ENCODE results near the gene FCHSD2. TPM values are rescaled to one million over a fixed set of nuclear protein-coding genes. Genes with fewer than 3 reads are reported as not detected.
"Not testable (repeated sequence)": the region's sequence is repeated elsewhere in the genome, so short reads cannot be mapped to it uniquely, and the experiment has no call there.

Gene FCHSD2
- total RNA-seq, 1 donor from 2014 or later, result 16.0 TPM

DNA sequence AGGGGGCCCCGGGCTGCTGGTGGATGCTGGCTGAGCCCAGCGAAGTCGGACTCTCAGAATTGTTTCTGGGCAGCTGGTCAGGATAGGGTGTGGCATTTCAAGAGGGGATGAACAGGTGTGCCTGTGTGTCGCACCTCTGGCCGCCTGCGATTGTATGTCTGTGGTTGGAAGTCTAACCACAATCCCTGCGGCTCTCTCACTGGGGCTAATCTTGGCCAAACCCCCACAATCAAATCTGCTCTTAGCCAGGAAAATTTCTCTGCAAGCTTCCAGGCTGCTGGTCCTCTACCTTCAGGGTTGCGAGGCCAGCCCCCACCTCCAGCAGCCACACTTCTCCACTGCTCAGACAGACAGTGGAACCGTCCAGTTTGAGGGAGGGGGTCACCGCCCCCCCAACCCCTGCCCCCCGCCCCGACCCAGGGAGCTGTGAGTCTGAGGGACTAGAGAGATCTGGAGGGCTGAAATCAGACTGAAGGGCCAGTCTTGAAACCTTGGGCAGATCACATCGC, 327.0 kb downstream of the FCHSD2 start:
- no peaks in the 10 kb centered on the region for H3K27me3 Mint-ChIP-seq (ENCODE audit: low read depth)
- peaks cover 37% of the 10 kb centered on the region for H3K4me1 Mint-ChIP-seq (ENCODE audit: low read depth)

DNA sequence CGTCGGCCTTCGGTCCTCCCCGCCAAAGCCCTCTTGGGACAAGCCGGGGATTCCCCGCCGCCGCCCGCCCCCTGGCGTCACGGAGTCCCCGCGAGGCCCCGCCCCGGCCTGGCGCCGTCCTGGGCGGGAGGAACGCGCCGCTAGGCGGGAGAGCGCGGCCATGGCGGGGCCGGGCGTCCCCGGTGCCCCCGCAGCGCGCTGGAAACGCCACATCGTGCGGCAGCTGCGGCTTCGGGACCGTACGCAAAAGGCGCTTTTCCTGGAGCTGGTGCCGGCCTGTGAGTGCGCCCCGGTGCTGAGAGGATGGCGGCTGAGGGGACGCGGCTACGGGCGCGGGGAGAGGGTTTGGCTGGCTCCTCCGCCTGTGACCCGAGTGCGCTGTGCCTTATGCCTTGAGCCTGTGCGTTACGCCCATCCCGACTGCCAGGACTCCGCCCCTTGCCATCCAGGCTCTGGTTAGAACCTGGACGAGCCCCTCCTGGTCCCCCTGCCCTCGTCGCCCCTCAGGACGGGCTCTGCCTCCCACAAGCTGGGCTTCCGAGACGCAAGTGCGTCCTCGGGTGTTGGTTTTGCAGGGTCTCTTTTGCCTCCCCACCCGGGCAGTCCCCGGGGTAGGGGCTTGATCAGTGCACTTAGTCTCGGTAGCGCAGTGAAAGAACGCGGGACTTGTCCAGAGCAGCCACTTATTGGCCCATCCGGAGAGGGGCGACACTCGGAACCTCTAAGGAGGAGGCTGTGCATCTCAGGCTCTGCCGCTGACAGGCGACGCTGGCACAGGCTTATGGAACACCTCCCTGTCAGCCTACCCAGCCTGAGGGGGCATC, 327.6 kb downstream of the FCHSD2 start, which contains the start of gene ATG16L2:
Gene ATG16L2 (plus strand): TSS at position 126 of the 824 bp plus-strand sequence. CDS start 35 bp downstream, at position 161.
- peaks cover 62% of the 10 kb centered on the region for H3K36me3 Mint-ChIP-seq (ENCODE audit: low read depth)
- peaks cover 36% of the 10 kb centered on the region for H3K4me1 Mint-ChIP-seq (ENCODE audit: low read depth)
- no peaks in the 10 kb centered on the region for H3K27me3 Mint-ChIP-seq (ENCODE audit: low read depth)
- H3K9me3 Mint-ChIP-seq, result no peaks in the 10 kb centered on the region
- peak; percentile 87 for DNase-seq (ENCODE audit: low spot score)
- intact Hi-C loops (cut with micrococcal nuclease), result loop anchor here (1.0 to 5.0 kb wide), 4 partner anchors 62 to 326 kb away; partner anchors contain the start of gene ARAP1
- peak within 1 kb of the TSS; percentile 98 for H3K27ac Mint-ChIP-seq
- peak within 1 kb of the TSS; percentile 99 for H3K4me3 Mint-ChIP-seq (ENCODE audit: low read depth)

More for the DNA sequence above, 327.0 kb downstream of the FCHSD2 start:
- no peaks in the 10 kb centered on the region for H3K9me3 Mint-ChIP-seq
- peak overlapping the region; percentile 98 for H3K4me3 Mint-ChIP-seq (ENCODE audit: low read depth)
- intact Hi-C loops (cut with micrococcal nuclease), result loop anchor here (1.0 to 2.0 kb wide), 3 partner anchors 62 to 326 kb away; partner anchors contain the start of gene ARAP1
- peak overlapping the region; percentile 98 for H3K27ac Mint-ChIP-seq
- H3K36me3 Mint-ChIP-seq (ENCODE audit: low read depth), result peaks cover 61% of the 10 kb centered on the region
- peak; percentile 23 for DNase-seq (ENCODE audit: low spot score)

DNA sequence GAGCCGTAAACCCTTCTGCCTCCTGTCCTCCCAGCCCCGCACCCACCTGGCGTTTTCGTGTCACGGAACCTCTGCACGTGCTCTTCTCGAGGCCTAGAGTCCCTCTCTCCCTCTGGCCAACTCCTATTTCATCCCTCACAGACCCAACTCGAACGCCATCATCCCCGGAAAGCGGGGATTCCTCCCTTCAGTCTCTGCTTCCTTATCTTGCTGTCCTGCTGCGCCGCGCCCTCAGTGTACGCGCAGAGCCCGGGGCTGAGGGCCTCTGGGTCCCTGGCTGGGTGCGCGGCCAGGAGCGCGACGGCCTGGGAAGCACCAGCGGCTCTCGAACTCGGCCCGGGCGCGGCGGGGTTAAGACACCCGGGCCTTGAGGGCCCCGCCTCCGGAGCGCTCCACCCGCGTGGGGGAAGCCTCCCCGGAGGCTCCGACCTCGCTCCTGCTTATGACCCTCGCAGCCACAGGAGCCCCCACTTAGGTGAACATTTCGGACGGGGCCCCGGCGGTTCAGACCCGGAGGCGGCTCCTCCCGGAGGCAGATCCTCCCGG, 328.3 kb downstream of the FCHSD2 start:
- no peaks in the 10 kb centered on the region for H3K9me3 Mint-ChIP-seq
- intact Hi-C loops (cut with micrococcal nuclease), result loop anchor here (1.0 to 5.0 kb wide), 4 partner anchors 20 to 327 kb away; partner anchors contain the start of genes ARAP1 and STARD10
- H3K36me3 Mint-ChIP-seq (ENCODE audit: low read depth), result peaks cover 61% of the 10 kb centered on the region
- no peak for DNase-seq (ENCODE audit: low spot score)
- H3K27ac Mint-ChIP-seq, result peak overlapping the region; percentile 97
- H3K4me3 Mint-ChIP-seq (ENCODE audit: low read depth), result peak overlapping the region; percentile 99
- no peaks in the 10 kb centered on the region for H3K27me3 Mint-ChIP-seq (ENCODE audit: low read depth)
- peaks cover 32% of the 10 kb centered on the region for H3K4me1 Mint-ChIP-seq (ENCODE audit: low read depth)

DNA sequence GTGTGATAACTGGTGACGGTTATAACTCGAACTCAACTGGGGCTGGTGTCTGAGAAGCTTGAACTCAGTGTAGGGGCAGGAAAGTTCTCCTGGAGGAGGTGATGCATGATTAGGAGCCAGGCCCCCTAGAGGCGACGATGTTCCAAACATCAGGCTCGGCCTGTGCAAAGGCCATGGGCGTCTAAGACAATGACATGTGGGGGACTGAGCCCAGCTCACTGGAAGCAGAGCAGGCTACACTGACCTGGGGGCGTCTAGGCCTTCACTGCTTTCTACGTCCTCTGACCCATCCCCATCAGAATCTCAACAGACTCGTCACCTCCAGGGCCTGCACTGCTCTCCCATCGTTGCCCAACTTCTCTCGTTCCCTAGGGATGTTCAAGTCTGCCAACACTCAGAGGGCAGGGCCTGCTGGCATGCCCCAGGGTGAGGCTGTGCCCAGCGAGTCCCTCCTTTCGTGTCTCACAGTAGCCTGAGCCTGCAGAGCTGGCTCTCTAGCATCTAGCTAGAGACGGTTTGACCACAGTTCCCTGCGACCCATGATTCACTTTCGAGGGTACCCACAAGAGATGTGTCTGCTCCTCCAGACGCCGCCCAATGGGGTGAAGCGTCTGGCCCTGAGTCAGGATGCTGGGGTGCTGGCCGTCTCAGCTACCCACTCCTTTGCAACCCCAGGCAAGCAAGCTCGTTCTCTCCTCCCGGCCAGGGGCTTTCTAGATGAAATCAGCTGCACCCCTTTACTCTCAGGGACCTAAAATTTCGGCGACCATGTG, 329.0 kb downstream of the FCHSD2 start:
- intact Hi-C loops (cut with micrococcal nuclease), result loop anchor here (1.0 to 5.0 kb wide), 2 partner anchors 19 to 76 kb away; partner anchors contain the start of gene STARD10

DNA sequence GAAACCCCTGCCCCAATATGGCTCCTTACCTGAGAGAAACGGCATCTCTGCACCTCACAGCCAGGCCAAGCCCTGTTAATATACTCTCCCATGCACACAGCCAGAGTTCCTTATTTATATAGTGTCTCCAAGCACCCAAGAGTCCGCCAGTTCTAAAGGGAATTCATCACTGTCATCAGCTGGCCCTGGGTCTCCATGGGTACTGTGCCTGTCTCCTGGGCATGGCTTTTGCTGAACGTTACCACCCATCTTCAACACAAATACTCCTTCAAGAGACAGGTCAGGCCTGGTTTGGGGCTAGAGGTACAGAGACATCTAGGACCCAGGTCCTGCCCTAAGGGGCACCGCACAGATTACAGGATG, 329.5 kb downstream of the FCHSD2 start:
- no peak for DNase-seq (ENCODE audit: low spot score)

More for the DNA sequence above, 329.0 kb downstream of the FCHSD2 start:
- peak overlapping the region; percentile 99 for H3K4me3 Mint-ChIP-seq (ENCODE audit: low read depth)
- H3K36me3 Mint-ChIP-seq (ENCODE audit: low read depth), result peaks cover 60% of the 10 kb centered on the region
- no peaks in the 10 kb centered on the region for H3K27me3 Mint-ChIP-seq (ENCODE audit: low read depth)
- H3K4me1 Mint-ChIP-seq (ENCODE audit: low read depth), result peaks cover 36% of the 10 kb centered on the region
- DNase-seq (ENCODE audit: low spot score), result peak; percentile 66
- no peaks in the 10 kb centered on the region for H3K9me3 Mint-ChIP-seq
- H3K27ac Mint-ChIP-seq, result peak overlapping the region; percentile 97

DNA sequence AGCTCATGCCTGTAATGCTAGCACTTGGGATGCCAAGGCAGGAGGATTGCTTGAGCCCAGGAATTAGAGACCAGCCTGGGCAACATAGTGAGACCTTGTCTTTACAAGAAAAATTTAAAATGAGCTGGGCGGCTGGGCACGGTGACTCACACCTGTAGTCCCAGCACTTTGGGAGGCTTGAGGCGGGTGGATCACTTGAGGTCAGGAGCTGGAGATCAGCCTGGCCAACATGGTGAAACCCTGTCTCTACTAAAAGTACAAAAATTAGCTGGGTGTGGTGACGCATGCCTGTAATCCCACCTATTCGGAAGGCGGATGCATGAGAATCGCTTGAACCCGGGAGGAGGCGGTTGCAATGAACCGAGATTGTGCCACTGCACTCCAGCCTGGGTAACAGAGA, 330.4 kb downstream of the FCHSD2 start:
- Mint-ChIP-seq H3K27ac (peak overlapping the region; percentile 24), H3K4me1 (ENCODE audit: low read depth) (peaks cover 31% of the 10 kb centered on the region), H3K4me3 (ENCODE audit: low read depth) (peak overlapping the region; percentile 75), H3K36me3 (ENCODE audit: low read depth) (peaks cover 60% of the 10 kb centered on the region)
- intact Hi-C loops (cut with micrococcal nuclease), result loop anchor here (5.0 kb wide), 1 partner anchor 74 kb away; no protein-coding TSS in a partner anchor
- H3K9me3 Mint-ChIP-seq; H3K27me3 Mint-ChIP-seq (ENCODE audit: low read depth); DNase-seq (ENCODE audit: low spot score): not testable (repeated sequence)

More for the DNA sequence above, 329.5 kb downstream of the FCHSD2 start:
- Mint-ChIP-seq H3K27me3 (ENCODE audit: low read depth) (no peaks in the 10 kb centered on the region), H3K9me3 (no peaks in the 10 kb centered on the region), H3K4me1 (ENCODE audit: low read depth) (peaks cover 35% of the 10 kb centered on the region), H3K27ac (peak overlapping the region; percentile 97), H3K4me3 (ENCODE audit: low read depth) (peak overlapping the region; percentile 99), H3K36me3 (ENCODE audit: low read depth) (peaks cover 61% of the 10 kb centered on the region)
- intact Hi-C loops (cut with micrococcal nuclease), result loop anchor here (5.0 kb wide), 1 partner anchor 75 kb away; no protein-coding TSS in a partner anchor

DNA sequence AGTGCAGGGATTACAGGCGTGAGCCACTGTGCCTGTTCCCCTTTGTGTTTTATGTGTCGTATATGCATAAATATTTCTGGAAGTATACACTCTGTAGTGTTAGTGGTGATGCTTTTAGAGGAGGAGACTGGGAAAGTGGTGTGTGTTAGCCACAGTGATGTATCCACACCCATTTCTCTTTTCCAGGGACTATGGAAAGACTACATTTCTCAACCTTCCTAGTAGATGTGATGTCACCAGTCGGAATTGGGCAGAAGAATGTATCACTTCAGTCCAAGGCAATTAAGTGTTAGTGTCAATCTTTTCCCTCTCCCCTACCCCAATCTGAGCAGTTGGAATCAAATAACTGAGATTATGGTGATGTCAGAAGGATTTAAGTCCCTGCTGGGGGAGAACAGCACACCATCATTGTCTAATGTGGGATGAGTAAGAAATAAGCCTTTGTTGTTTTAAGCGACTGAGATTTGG, 333.8 kb downstream of the FCHSD2 start:
- no peak overlapping the region for H3K4me3 Mint-ChIP-seq (ENCODE audit: low read depth)
- no peak for DNase-seq (ENCODE audit: low spot score)
- H3K36me3 Mint-ChIP-seq (ENCODE audit: low read depth), result peaks cover 60% of the 10 kb centered on the region
- no peaks in the 10 kb centered on the region for H3K27me3 Mint-ChIP-seq (ENCODE audit: low read depth)
- intact Hi-C loops (cut with micrococcal nuclease), result no loop called here
- peaks cover 20% of the 10 kb centered on the region for H3K4me1 Mint-ChIP-seq (ENCODE audit: low read depth)
- no peaks in the 10 kb centered on the region for H3K9me3 Mint-ChIP-seq
- peak overlapping the region; percentile 40 for H3K27ac Mint-ChIP-seq

DNA sequence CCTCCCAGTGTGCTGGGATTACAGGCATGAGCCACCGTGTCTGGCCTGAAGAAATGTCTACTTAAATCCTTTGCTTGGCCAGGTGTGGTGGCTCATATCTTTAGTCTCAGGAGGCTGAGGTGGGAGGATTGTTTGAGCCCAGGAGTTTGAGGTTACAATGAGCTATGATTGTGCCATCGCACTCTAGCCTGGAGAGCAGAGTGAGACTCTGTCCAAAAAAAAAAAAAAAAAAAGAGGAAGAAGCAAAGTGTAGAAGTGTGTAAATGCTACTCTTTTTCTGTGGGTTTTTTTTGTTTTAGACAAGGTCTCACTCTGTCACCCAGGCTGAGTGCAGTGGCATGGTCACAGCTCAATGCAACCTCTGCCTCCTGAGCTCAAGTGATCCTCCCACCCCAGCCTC, 334.3 kb downstream of the FCHSD2 start:
- DNase-seq (ENCODE audit: low spot score), result no peak
- intact Hi-C loops (cut with micrococcal nuclease), result no loop called here
- Mint-ChIP-seq H3K36me3 (ENCODE audit: low read depth) (peaks cover 54% of the 10 kb centered on the region), H3K27ac (no peak overlapping the region), H3K4me1 (ENCODE audit: low read depth) (peaks cover 17% of the 10 kb centered on the region), H3K9me3 (no peaks in the 10 kb centered on the region), H3K27me3 (ENCODE audit: low read depth) (no peaks in the 10 kb centered on the region), H3K4me3 (ENCODE audit: low read depth) (no peak overlapping the region)

DNA sequence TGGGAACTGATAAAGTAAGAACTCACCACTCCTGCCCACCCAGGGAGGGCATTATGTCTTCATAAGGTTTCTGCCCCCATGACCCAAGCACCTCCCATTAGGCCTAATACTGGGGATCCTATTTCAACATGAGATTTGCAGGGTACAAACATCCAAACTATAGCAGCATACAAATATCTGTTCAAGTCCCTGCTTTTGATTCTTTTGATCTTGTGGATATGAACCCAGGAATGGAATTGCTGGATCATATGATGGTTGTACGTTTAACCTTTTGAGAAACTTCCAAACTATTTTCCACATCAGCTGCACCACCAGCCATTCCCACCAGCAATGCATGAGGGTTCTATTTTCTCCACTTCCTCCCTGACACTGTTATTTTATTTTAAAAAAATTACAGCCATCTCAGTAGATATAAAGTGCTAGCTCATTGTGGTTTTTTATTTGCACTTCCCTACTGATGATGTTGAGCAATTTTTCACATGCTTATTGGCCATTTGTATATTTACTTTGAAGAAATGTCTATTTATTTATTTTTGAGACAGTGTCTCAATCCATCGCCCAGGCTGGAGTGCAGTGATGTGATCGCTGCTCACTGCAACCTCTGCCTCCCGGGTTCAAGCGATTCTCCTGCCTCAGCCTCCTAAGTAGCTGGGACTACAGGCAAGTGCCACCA, 335.0 kb downstream of the FCHSD2 start:
- Mint-ChIP-seq H3K4me1 (ENCODE audit: low read depth) (peaks cover 14% of the 10 kb centered on the region), H3K36me3 (ENCODE audit: low read depth) (peaks cover 50% of the 10 kb centered on the region), H3K4me3 (ENCODE audit: low read depth) (no peak overlapping the region), H3K27ac (no peak overlapping the region), H3K27me3 (ENCODE audit: low read depth) (no peaks in the 10 kb centered on the region), H3K9me3 (no peaks in the 10 kb centered on the region)
- intact Hi-C loops (cut with micrococcal nuclease), result no loop called here
- no peak for DNase-seq (ENCODE audit: low spot score)

DNA sequence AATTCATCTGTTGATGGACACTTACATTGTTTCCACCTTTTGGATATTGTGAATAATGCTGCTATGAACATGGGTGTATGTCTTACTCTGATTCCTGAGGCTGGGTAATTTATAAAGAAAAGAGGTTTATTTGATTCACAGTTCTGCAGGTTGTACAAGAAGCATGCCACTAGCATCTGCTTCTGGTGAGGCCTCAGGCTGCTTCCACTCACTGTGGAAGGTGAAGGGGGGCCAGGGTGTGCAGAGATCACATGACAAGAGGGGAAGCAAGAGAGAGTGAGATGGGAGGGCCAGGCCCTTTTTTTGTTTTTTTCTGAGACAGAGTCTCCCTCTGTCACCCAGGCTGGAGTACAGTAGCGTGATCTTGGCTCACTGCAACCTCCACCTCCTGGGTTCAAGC, 335.7 kb downstream of the FCHSD2 start:
- DNase-seq (ENCODE audit: low spot score); H3K27me3 Mint-ChIP-seq (ENCODE audit: low read depth); intact Hi-C loops (cut with micrococcal nuclease); H3K9me3 Mint-ChIP-seq; H3K27ac Mint-ChIP-seq; H3K4me3 Mint-ChIP-seq (ENCODE audit: low read depth); H3K4me1 Mint-ChIP-seq (ENCODE audit: low read depth): not testable (repeated sequence)
- peaks cover 42% of the 10 kb centered on the region for H3K36me3 Mint-ChIP-seq (ENCODE audit: low read depth)

DNA sequence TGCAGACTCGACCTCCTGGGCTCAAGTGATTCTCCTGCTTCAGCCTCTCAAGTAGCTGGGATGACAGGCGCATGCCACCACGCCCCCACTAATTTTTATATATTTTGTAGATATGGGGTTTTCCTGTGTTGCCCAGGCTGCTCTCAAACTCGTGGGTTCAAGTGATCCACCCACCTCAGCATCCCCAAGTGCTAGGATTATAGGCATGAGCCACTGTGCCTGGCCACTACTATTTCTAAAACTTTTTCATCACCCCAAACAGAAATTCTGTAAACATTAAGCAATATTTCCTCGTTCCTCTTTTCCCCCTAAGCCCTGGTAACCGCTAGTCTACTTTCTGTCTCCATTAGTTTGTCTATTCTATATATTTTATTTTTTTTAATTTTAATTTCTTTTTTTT, 336.9 kb downstream of the FCHSD2 start:
- no peaks in the 10 kb centered on the region for H3K27me3 Mint-ChIP-seq (ENCODE audit: low read depth)
- H3K4me1 Mint-ChIP-seq (ENCODE audit: low read depth), result peaks cover 5% of the 10 kb centered on the region
- H3K36me3 Mint-ChIP-seq (ENCODE audit: low read depth), result peaks cover 35% of the 10 kb centered on the region
- no peak overlapping the region for H3K4me3 Mint-ChIP-seq (ENCODE audit: low read depth)
- DNase-seq (ENCODE audit: low spot score), result no peak
- no peaks in the 10 kb centered on the region for H3K9me3 Mint-ChIP-seq
- H3K27ac Mint-ChIP-seq, result no peak overlapping the region
- intact Hi-C loops (cut with micrococcal nuclease), result no loop called here

DNA sequence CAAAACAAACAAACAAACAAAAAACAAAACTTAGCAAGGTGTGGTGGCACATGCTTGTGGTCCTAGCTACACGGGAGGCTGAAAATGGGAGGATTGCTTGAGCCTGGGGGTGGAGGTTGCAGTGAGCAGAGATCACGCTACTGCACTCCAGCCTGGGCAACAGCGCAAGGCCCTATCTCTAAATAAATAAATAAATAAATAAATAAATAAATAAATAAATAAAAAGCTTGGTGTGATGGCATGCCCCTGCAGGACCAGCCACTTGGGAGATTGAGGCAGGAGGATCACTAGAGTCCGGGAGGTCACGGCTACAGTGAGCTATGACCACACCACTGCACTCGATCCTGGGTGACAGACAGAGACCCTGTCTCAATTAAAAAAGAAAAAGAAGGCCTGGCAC, 339.3 kb downstream of the FCHSD2 start:
- H3K27me3 Mint-ChIP-seq (ENCODE audit: low read depth), result no peaks in the 10 kb centered on the region
- peaks cover 15% of the 10 kb centered on the region for H3K36me3 Mint-ChIP-seq (ENCODE audit: low read depth)
- no peak overlapping the region for H3K4me3 Mint-ChIP-seq (ENCODE audit: low read depth)
- H3K4me1 Mint-ChIP-seq (ENCODE audit: low read depth), result peaks cover 1% of the 10 kb centered on the region
- no peak for DNase-seq (ENCODE audit: low spot score)
- no peak overlapping the region for H3K27ac Mint-ChIP-seq
- intact Hi-C loops (cut with micrococcal nuclease), result no loop called here
- no peaks in the 10 kb centered on the region for H3K9me3 Mint-ChIP-seq
